NCI-H1930 (cell line): ENCODE measurements around the gene SMCR8.
"Not testable (repeated sequence)": the region's sequence is repeated elsewhere in the genome, so short reads cannot be mapped to it uniquely, and the experiment has no call there.

Experiments used
- DNase-seq, 2 experiments: peaks; one replicate each; lab custom pipeline; 2025; lab: John Stamatoyannopoulos, UW

SMCR8 gene

GRCh38 chr17:18318771-18319450 lies 3.8 kb downstream of the SMCR8 start:
- no peak for DNase-seq

- peak in 1 of 2 experiments; percentile 37 for DNase-seq
Observed at GRCh38 chr17:18319604-18320256, 4.6 kb downstream of the SMCR8 start.

GRCh38 chr17:18320301-18320700 lies 5.2 kb downstream of the SMCR8 start:
- no peak for DNase-seq

GRCh38 chr17:18321309-18321708 lies 6.2 kb downstream of the SMCR8 start:
- DNase-seq = no peak

GRCh38 chr17:18322522-18322921 lies 7.4 kb downstream of the SMCR8 start:
- no peak for DNase-seq

- no peak for DNase-seq
Observed at GRCh38 chr17:18323007-18323406, 7.9 kb downstream of the SMCR8 start.

- DNase-seq = no peak
Observed at GRCh38 chr17:18323507-18324139, 8.5 kb downstream of the SMCR8 start.

GRCh38 chr17:18324140-18325050 lies 9.3 kb downstream of the SMCR8 start:
- DNase-seq = no peak

GRCh38 chr17:18326039-18326438 lies 10.9 kb downstream of the SMCR8 start:
- no peak for DNase-seq

GRCh38 chr17:18326572-18326971 lies 11.5 kb downstream of the SMCR8 start:
- no peak for DNase-seq

GRCh38 chr17:18327093-18327492 lies 12.0 kb downstream of the SMCR8 start:
- no peak for DNase-seq

- no peak for DNase-seq
Observed at GRCh38 chr17:18327556-18327955, 12.5 kb downstream of the SMCR8 start.

GRCh38 chr17:18328643-18329204 lies 13.6 kb downstream of the SMCR8 start:
- no peak for DNase-seq

- DNase-seq = no peak
Observed at GRCh38 chr17:18331879-18332278, 16.8 kb downstream of the SMCR8 start.

GRCh38 chr17:18332909-18333489 lies 17.9 kb downstream of the SMCR8 start:
- no peak for DNase-seq

GRCh38 chr17:18338158-18338557 lies 23.1 kb downstream of the SMCR8 start:
- DNase-seq = not testable (repeated sequence)

GRCh38 chr17:18339933-18340332 lies 24.8 kb downstream of the SMCR8 start:
- no peak for DNase-seq

- DNase-seq = no peak
Observed at GRCh38 chr17:18344021-18344420, 28.9 kb downstream of the SMCR8 start.

- DNase-seq = no peak
Observed at GRCh38 chr17:18353541-18353940, 38.4 kb downstream of the SMCR8 start.

GRCh38 chr17:18356624-18357023 lies 41.5 kb downstream of the SMCR8 start:
- no peak for DNase-seq

GRCh38 chr17:18360518-18360917 lies 45.4 kb downstream of the SMCR8 start:
- DNase-seq = no peak
